HepG2 (cell line): ENCODE measurements around the gene ACSL4. TPM values are rescaled to one million over a fixed set of nuclear protein-coding genes. Genes with fewer than 3 reads are reported as not detected.

ENCODE experiments used
- ATAC-seq: fragments of 200-7000 bp; cut with Tn5 transposase; 3 replicates; pipeline ENCODE4 v1.9.1; 2020; ENCODE audit warnings: mild to moderate bottlenecking, moderate library complexity
- BruUV-seq: library from RNA; stranded (reverse); fragments of 400-500 nt; replicated peaks from 2 replicates; lab custom pipeline; 2021; lab: Mats Ljungman, UMichigan
- CTCF ChIA-PET: fragments of 300-600 bp; formaldehyde crosslinking; extraction: SDS; loops from one replicate; lab custom pipeline; 2021; ENCODE audit warnings: low total read pairs, inconsistent platforms, low intra/inter-chr PET ratio; lab: Yijun Ruan, JAX
- POLR2A ChIA-PET: fragments of 350-600 bp; sonication (Branson Sonifier 250); formaldehyde crosslinking; loops from one replicate; lab custom pipeline; 2020; ENCODE audit warnings: antibody characterized with exemption, inconsistent platforms; lab: Yijun Ruan, JAX
- DNase-seq: peaks from one replicate; pipeline ENCODE4 v3.0.0-alpha.2; 2015; ENCODE audit warnings: low spot score
- FAIRE-seq: peaks from 3 replicates; lab custom pipeline; 2011; peaks lifted over from hg19 to GRCh38; lab: Jason Lieb, UNC
- H2AFZ ChIP-seq: one replicate; pipeline ENCODE4 v1.6.1; 2011; ENCODE audit warnings: low read length, inconsistent platforms
- H3K27ac ChIP-seq: fragments of 300-600 bp; 3 replicates; pipeline ENCODE4 v1.8.0; 2011; ENCODE audit warnings: mixed run types, mild to moderate bottlenecking, mixed read lengths, low read length, inconsistent platforms; ENCODE audit not compliant: insufficient read depth; ENCODE audit errors: extremely low read length
- H3K27me3 ChIP-seq, 2 experiments: fragments of 200-600 bp in 1 of 2; 2 replicates in 1 of 2; 3 replicates in 1 of 2; pipeline versions ENCODE4 v1.6.0 to v1.8.0; 2011; ENCODE audit warnings: low read length in 2 of 2, mild to moderate bottlenecking in 2 of 2, moderate library complexity in 2 of 2, inconsistent platforms in 1 of 2; ENCODE audit not compliant: insufficient read depth in 2 of 2, control insufficient read depth in 1 of 2
- H3K36me3 ChIP-seq, 2 experiments: fragments of 200-600 bp in 1 of 2; replicated peaks in 1 of 2; 2 replicates in 1 of 2; 3 replicates in 1 of 2; pipeline versions ENCODE4 v1.5.1 to v1.8.0; 2011; ENCODE audit warnings: low read length in 2 of 2, inconsistent platforms in 1 of 2; ENCODE audit not compliant: insufficient read depth in 2 of 2, control insufficient read depth in 1 of 2
- H3K4me1 ChIP-seq: 2 replicates; pipeline ENCODE4 v1.5.1; 2012; ENCODE audit warnings: low read length, inconsistent platforms; ENCODE audit not compliant: insufficient read depth
- H3K4me2 ChIP-seq: 2 replicates; pipeline ENCODE4 v1.6.0; 2011; ENCODE audit warnings: low read depth, low read length, inconsistent platforms
- H3K4me3 ChIP-seq, 3 experiments: fragments of 200-600 bp in 1 of 3; sonication (generic), shearing (Covaris generic) in 1 of 3; replicated peaks in 1 of 3; 2 replicates each; pipeline ENCODE4 v1.5.1; 2011 to 2016; ENCODE audit warnings: low read length in 3 of 3, inconsistent platforms in 2 of 3, low read depth in 2 of 3, mild to moderate bottlenecking in 2 of 3, control low read depth in 1 of 3, mixed read lengths in 1 of 3; ENCODE audit not compliant: insufficient read depth in 1 of 3
- H3K79me2 ChIP-seq: one replicate; pipeline ENCODE4 v1.6.1; 2011; ENCODE audit warnings: low read length, inconsistent platforms; ENCODE audit not compliant: insufficient read depth
- H3K9ac ChIP-seq: 2 replicates; pipeline ENCODE4 v1.6.0; 2011; ENCODE audit warnings: mild to moderate bottlenecking, low read depth, low read length, inconsistent platforms; ENCODE audit not compliant: insufficient read depth
- H3K9me3 ChIP-seq: 2 replicates; pipeline ENCODE4 v1.5.1; 2012; ENCODE audit warnings: mild to moderate bottlenecking, low read length
- H4K20me1 ChIP-seq: 2 replicates; pipeline ENCODE4 v1.6.0; 2011; ENCODE audit warnings: inconsistent platforms, mild to moderate bottlenecking, low read length, moderate library complexity; ENCODE audit not compliant: insufficient read depth
- IKZF4 ChIP-seq: sonication (generic); formaldehyde crosslinking; IDR thresholded peaks from 2 replicates; pipeline ENCODE4 v1.5.1; 2020; ENCODE audit warnings: borderline replicate concordance, mild to moderate bottlenecking, low read depth, missing genetic modification reagents; ENCODE audit errors: not compliant biosample characterization
- KAT8 ChIP-seq: IDR thresholded peaks from 2 replicates; pipeline ENCODE4 v1.6.1; 2016; ENCODE audit warnings: missing genetic modification reagents, missing compliant biosample characterization
- NR2C2 ChIP-seq: sonication (generic); formaldehyde crosslinking; IDR thresholded peaks from 2 replicates; pipeline ENCODE4 v1.4.0; 2020; ENCODE audit warnings: missing genetic modification reagents, mild to moderate bottlenecking, moderate library complexity, borderline replicate concordance
- ONECUT2 ChIP-seq: sonication (generic); formaldehyde crosslinking; IDR thresholded peaks from 2 replicates; pipeline ENCODE4 v1.4.0; 2020; ENCODE audit warnings: missing genetic modification reagents
- RXRB ChIP-seq: IDR thresholded peaks from 2 replicates; pipeline ENCODE4 v1.6.1; 2016; ENCODE audit warnings: borderline replicate concordance, missing genetic modification reagents, missing compliant biosample characterization
- ZBTB40 ChIP-seq, 2 experiments: fragments of 450-650 bp in 1 of 2; sonication (generic) in 1 of 2; formaldehyde crosslinking in 1 of 2; IDR thresholded peaks; 2 replicates each; pipeline versions ENCODE4 v1.6.1 to v1.8.0; 2016 to 2022; ENCODE audit warnings: antibody characterized with exemption in 1 of 2, mild to moderate bottlenecking in 1 of 2, missing genetic modification reagents in 1 of 2
- ZNF225 ChIP-seq: sonication (generic); formaldehyde crosslinking; IDR thresholded peaks from 2 replicates; pipeline ENCODE4 v1.4.0; 2020; ENCODE audit warnings: mild to moderate bottlenecking, missing genetic modification reagents
- ZNF703 ChIP-seq: sonication (generic); formaldehyde crosslinking; IDR thresholded peaks from 2 replicates; pipeline ENCODE4 v1.5.1; 2020; ENCODE audit warnings: missing genetic modification reagents, mild to moderate bottlenecking, moderate library complexity, borderline replicate concordance
- ZNF776 ChIP-seq: sonication (generic); formaldehyde crosslinking; IDR thresholded peaks from 2 replicates; pipeline ENCODE4 v1.4.0; 2020; ENCODE audit warnings: mild to moderate bottlenecking, missing genetic modification reagents
- ZNF781 ChIP-seq: sonication (generic); formaldehyde crosslinking; IDR thresholded peaks from 2 replicates; pipeline ENCODE4 v1.5.1; 2020; ENCODE audit warnings: borderline replicate concordance, mild to moderate bottlenecking, missing genetic modification reagents; ENCODE audit errors: not compliant biosample characterization
- WGBS: methylation state at CpG from one replicate; pipeline ENCODE4 v1.1.6; 2017; ENCODE audit warnings: low lambda C conversion rate; 5-methylcytosine and 5-hydroxymethylcytosine counted together
- in situ Hi-C: cut with HindIII; loops from 2 replicates; pipeline ENCODE4 v1.10.0; 2017; ENCODE audit warnings: low pct_unique_long_range_greater_than_20kb; ENCODE audit not compliant: extremely low pct_ligation_motif_present
- intact Hi-C: fragments of 100-400 bp; cut with micrococcal nuclease; formaldehyde crosslinking; loops from one replicate; pipeline ENCODE4 v1.10.0; 2022; ENCODE audit not compliant: unreplicated experiment
- polyA plus RNA-seq, 8 experiments: library from polyadenylated mRNA; depleted of rRNA in 3 of 8; stranded (reverse) in 7 of 8; unstranded in 1 of 8; fragments of >200 nt; fragmentation: Illumina TruSeq in 4 of 8; extraction: Trizol in 4 of 8; gene quantifications; 2 replicates each; pipeline versions ENCODE4 v1.2.1 to v1.2.3, GENCODE V29; 2011 to 2016; ENCODE audit warnings: low read depth in 4 of 8, missing spikeins in 1 of 8, mixed read lengths in 1 of 8; ENCODE audit not compliant: insufficient read depth in 1 of 8
- total RNA-seq, 5 experiments: library from RNA; depleted of rRNA; stranded (reverse); fragments of >200 nt; fragmentation: Illumina TruSeq; extraction: Trizol; gene quantifications; 2 replicates each; pipeline ENCODE4 v1.2.3, GENCODE V29; 2016; ENCODE audit warnings: low read depth in 1 of 5

Gene ACSL4
- total and polyA plus RNA-seq, 2 of the 13 experiments (the other 11 are each of a cell fraction or from before 2014, with no cell fraction given) = 207 to 316 TPM

DNA sequence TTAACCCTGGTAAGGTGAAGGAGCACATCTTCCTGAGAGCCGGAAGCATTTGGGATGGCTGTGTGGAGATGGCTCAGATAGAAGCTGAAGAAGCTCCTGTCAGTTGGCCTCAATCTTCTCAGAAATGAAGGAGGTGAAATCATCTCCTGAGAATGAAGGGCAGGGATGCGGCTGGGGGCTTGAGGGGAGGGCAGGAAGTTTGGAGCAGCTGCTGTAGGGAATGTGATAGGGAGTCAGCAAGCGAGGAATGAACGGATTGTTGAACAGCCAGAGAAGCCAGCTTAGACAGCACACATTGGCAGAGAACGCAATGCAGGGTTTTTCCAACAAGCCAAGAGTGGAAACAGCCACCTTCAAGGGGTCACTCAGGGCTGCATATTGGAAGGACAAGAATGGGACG, 118.1 kb downstream of the ACSL4 start:
- no peaks in the 10 kb centered on the region for H4K20me1 ChIP-seq
- H2AFZ ChIP-seq = no peak overlapping the region
- H3K9ac ChIP-seq = no peak overlapping the region
- ATAC-seq = no peak
- no peak for FAIRE-seq
- BruUV-seq = no TSS peak
- no peaks in the 10 kb centered on the region for H3K79me2 ChIP-seq
- no peaks in the 10 kb centered on the region for H3K9me3 ChIP-seq
- in situ Hi-C loops = no loop called here
- TF ChIP-seq ZNF225 (CRISPR knock-in tag) = no peak
- TF ChIP-seq ONECUT2 (CRISPR knock-in tag) = no peak
- no peak for TF ChIP-seq ZNF781 (CRISPR knock-in tag)
- TF ChIP-seq ZNF703 (CRISPR knock-in tag) = no peak
- H3K27me3 ChIP-seq = no peaks in the 10 kb centered on the region
- no peak overlapping the region for H3K27ac ChIP-seq
- 56% methylated on average over 6 of the region's 6 CpGs for WGBS
- H3K4me2 ChIP-seq = no peak overlapping the region
- intact Hi-C loops = no loop called here
- no peak for DNase-seq
- no peaks in the 10 kb centered on the region for H3K36me3 ChIP-seq
- ChIA-PET CTCF (no interaction called here), POLR2A (no interaction called here)
- H3K4me3 ChIP-seq = no peak overlapping the region
- H3K4me1 ChIP-seq = no peaks in the 10 kb centered on the region

DNA sequence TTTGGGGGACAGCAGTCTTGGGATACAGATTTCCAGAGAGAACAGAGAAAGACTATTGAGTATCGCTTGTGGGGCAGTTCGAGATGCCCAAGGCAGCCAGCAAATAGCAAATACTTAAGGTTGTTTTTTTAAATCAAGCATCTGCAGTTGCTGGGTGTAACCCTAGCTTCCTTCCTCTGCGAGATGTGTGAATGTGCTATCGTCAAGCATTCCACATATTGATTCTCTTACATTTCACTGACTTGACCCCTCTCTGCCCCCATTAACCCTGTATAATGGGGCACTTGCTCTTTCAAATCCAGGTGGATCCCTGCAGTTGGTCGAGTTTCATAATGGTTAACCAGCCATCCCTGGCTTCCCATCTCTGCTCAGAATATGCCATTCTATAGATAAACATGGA, 131.6 kb downstream of the ACSL4 start:
- 40% methylated on average over 5 of the region's 5 CpGs for WGBS
- POLR2A ChIA-PET = no interaction called here
- Histone ChIP-seq H2AFZ (no peak overlapping the region), H3K4me3 (no peak overlapping the region), H3K4me2 (no peak overlapping the region), H3K27ac (no peak overlapping the region), H3K4me1 (no peaks in the 10 kb centered on the region), H3K9ac (no peak overlapping the region), H3K9me3 (no peaks in the 10 kb centered on the region), H3K79me2 (no peaks in the 10 kb centered on the region), H3K27me3 (no peaks in the 10 kb centered on the region), H4K20me1 (no peaks in the 10 kb centered on the region), H3K36me3 (no peaks in the 10 kb centered on the region)
- FAIRE-seq (no peak), DNase-seq (no peak), ATAC-seq (no peak)
- BruUV-seq = no TSS peak
- intact Hi-C loops (no loop called here), in situ Hi-C loops (no loop called here)
- CTCF ChIA-PET = no interaction called here
- TF ChIP-seq ZBTB40 (IDR thresholded peaks at IDR 0.05) = no peak
- TF ChIP-seq ZBTB40 (CRISPR knock-in tag; IDR thresholded peaks at IDR 0.05) = no peak
- TF ChIP-seq NR2C2 (CRISPR knock-in tag) = no peak
- no peak for TF ChIP-seq KAT8
- no peak for TF ChIP-seq RXRB (CRISPR knock-in tag)
- TF ChIP-seq ZNF776 (CRISPR knock-in tag) = no peak
- TF ChIP-seq IKZF4 (CRISPR knock-in tag) = no peak
